ENCODE results near the gene OS9.
A peak's percentile ranks its signal among the peaks of the same experiment; 100 is the strongest.

Gene OS9

DNA sequence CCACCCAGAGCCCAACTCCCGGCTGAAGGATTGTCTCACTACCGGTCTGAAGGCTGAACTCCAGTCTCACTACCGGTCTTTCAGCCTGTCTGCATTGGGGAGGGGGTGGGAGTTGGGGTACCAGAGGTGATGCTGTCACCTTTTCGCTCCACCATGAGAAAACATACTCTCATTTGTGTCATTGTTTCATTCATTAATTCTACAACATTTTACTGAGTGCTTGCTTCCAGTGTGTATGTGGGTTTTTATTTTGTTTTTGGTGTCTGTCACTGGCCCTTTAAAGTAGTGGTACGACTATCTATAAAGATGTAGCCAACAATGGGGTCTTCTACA lies 58.7 kb downstream of the OS9 start:
- TF ChIP-seq, protein P1, sequence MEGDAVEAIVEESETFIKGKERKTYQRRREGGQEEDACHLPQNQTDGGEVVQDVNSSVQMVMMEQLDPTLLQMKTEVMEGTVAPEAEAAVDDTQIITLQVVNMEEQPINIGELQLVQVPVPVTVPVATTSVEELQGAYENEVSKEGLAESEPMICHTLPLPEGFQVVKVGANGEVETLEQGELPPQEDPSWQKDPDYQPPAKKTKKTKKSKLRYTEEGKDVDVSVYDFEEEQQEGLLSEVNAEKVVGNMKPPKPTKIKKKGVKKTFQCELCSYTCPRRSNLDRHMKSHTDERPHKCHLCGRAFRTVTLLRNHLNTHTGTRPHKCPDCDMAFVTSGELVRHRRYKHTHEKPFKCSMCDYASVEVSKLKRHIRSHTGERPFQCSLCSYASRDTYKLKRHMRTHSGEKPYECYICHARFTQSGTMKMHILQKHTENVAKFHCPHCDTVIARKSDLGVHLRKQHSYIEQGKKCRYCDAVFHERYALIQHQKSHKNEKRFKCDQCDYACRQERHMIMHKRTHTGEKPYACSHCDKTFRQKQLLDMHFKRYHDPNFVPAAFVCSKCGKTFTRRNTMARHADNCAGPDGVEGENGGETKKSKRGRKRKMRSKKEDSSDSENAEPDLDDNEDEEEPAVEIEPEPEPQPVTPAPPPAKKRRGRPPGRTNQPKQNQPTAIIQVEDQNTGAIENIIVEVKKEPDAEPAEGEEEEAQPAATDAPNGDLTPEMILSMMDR (IDR thresholded peaks at IDR 0.05; ENCODE audit: insufficient read depth, low read depth, low read length, missing control alignments), result no peak
- DNase-seq (ENCODE audit: low read depth), result no peak
- H3K4me3 ChIP-seq (ENCODE audit: low read length), result peak overlapping the region; percentile 94

DNA sequence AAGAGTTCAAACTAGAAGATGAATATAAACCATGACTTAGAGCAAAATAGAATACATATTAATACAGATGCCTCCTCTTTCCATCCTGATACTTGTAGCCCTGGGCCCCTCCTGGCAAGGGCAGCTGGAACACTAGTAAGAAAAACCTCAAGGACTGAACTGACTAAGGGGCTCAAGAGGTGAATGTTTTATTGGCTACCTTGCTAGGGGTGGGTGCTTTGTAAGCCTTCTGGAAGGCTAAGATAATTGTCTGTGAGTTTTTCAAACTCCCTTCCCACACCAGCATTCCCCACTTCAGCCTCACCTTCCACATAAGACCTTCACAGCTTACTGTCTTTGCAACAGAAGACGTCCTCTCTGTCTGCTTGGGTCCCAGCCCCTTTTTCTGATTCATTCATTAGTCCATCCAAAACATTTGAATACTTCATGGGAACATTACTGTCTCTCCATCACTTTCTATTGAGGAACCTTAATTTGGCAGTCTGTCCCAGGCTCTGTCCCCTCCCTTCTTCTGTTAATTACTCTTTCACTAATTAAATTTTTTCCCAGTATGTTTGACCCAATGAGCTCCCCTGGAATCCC lies 59.9 kb downstream of the OS9 start:
- no peak for DNase-seq (ENCODE audit: low read depth)
- TF ChIP-seq, protein P1 (IDR thresholded peaks at IDR 0.05; ENCODE audit: insufficient read depth, low read depth, low read length, missing control alignments), result no peak
- no peak overlapping the region for H3K4me3 ChIP-seq (ENCODE audit: low read length)

DNA sequence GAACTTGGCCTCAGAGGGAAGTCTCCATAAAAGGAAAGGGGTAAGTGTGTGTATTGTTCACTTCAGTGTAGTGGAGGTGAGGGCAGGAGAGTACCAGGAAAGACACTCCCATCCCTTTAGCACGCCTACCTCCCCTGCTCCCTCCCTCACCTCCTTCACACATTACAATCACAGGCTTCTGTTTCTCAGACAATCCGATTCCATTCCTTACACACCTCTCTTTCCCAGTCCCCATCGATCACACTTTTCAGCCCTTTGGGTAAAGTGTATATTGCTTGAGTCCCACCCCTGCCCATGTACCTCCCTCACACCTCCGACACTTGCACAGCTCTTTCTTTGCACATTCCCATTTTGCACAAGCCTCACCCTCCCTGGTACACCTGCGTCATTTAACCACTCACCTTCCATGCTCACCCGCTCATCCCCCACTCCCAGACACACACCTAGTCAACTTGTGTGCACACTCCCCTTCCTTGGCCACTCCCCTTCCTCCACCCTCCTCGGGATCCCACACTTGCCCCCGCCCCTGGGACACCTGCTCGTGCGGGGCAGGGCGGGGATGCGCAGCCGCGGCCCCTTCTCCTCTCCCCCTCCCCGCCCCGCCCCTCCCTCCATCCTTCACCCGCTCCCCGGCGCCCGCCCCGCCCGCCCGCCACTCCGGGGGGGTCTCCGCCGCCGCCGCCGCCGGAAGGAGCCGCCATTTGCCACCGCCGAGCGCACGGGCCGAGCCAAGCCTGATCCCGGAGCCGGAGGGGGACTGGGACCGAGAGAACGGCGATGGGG lies 60.7 kb downstream of the OS9 start, which contains the start of gene MARCHF9:
Gene MARCHF9 (plus strand): TSS at position 693 of the 783 bp plus-strand sequence. CDS start 426 bp downstream, outside the sequence.
- peak; percentile 89 for DNase-seq (ENCODE audit: low read depth)
- peak within 1 kb of the TSS; percentile 49 for H3K4me3 ChIP-seq (ENCODE audit: low read length)
- TF ChIP-seq, protein P1 (IDR thresholded peaks at IDR 0.05; ENCODE audit: insufficient read depth, low read depth, low read length, missing control alignments), result no peak

DNA sequence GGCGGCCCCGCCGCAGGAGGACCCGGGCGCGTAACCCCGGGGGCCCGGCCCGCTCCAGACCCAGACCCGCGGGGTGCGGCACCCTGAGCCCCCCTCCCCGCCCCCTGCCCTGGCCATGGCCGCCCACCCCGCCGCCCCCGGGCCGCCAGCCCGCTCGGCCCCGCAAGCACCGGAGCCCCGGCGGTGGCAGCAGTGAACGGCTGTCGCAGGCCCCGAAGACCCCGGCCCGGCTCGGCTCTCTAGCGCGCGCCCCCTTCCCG lies 61.2 kb downstream of the OS9 start:
- TF ChIP-seq, protein P1 (IDR thresholded peaks at IDR 0.05; ENCODE audit: insufficient read depth, low read depth, low read length, missing control alignments), result no peak
- H3K4me3 ChIP-seq (ENCODE audit: low read length), result peak overlapping the region; percentile 49
- DNase-seq (ENCODE audit: low read depth), result no peak

DNA sequence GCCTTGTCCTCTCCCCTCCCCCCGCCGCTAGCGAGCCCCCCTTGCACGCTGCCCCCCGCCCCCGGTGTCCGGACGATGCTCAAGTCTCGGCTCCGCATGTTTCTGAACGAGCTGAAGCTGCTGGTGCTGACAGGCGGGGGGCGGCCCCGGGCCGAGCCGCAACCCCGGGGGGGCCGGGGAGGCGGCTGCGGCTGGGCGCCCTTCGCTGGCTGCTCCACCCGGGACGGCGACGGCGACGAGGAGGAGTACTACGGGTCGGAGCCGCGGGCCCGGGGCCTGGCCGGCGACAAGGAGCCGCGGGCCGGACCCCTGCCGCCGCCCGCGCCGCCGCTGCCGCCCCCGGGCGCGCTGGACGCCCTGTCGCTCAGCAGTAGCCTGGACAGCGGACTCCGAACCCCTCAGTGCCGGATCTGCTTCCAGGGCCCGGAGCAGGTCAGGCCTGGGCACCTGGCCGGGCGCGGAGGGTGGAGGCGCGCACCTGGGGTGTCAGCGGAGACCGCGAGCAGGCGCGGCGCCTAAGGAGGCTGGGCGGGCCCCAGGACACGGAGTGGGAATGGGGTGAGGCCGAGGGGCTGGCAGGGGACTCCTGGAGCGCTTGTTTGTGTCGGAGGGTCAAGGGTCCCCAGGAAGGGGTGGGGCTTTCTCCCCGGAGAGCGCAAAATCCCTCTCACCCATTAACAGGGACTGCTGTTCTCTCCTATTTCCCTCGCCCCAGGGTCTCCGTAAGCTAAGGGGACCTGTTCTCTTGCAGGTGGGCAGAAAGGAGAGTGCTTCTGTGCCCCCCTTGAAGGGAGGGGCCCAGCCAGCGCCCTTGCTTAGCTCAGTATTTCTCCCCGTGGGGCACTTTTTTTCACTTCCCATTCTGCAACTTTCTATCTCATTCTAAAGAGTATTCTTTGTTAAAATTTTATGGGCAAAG lies 61.8 kb downstream of the OS9 start:
- DNase-seq (ENCODE audit: low read depth), result peak; percentile 35
- peak overlapping the region; percentile 49 for H3K4me3 ChIP-seq (ENCODE audit: low read length)
- TF ChIP-seq, protein P1 (IDR thresholded peaks at IDR 0.05; ENCODE audit: insufficient read depth, low read depth, low read length, missing control alignments), result no peak

DNA sequence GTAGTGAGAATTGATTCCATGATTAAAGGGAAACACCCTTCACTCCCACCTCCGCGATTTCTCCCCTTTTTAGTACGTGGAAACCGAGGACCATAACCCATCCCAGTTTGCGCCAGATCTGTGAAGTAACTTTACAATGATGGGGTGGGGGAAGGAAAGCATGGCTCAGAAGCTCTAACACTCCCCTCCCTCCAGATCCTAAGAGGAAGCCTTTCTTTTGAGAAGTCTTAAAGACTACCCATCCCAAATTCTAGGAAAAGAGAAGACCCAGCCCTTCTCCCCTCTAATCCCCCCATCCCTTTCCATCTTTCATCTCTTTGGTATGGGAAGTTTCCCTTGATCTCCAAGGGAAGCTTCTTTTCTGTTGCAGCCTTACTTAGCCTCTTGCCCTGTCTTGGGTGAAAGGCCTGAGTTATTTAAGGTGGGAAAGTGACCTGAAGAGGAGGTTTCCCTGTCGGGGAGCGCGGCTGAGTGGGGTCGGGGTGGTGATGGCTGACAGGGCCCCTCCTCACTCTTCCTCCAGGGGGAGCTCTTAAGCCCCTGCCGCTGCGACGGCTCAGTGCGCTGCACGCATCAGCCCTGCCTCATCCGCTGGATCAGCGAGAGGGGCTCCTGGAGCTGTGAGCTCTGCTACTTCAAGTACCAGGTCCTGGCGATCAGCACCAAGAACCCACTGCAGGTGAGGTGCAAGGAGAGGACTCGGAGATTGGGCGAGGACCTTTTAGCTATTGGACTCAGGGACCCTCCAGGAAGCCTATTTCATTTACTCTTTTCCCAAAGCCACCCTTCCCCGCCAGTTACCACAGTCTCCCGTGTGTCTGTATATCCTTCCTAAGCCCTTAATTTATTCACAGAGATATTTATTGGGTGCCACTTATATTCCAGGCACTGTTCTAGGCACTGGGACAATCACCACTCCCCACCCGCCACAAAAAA lies 62.7 kb downstream of the OS9 start:
- peak overlapping the region; percentile 49 for H3K4me3 ChIP-seq (ENCODE audit: low read length)
- TF ChIP-seq, protein P1 (IDR thresholded peaks at IDR 0.05; ENCODE audit: insufficient read depth, low read depth, low read length, missing control alignments), result peak; percentile 82
- DNase-seq (ENCODE audit: low read depth), result peak; percentile 60
